ENCODE data around the gene GLT8D2. TPM values are rescaled to one million over a fixed set of nuclear protein-coding genes. Genes with fewer than 3 reads are reported as not detected.

The GLT8D2 gene
- total RNA-seq, 1 donor, result 55.3 TPM

GRCh38 chr12:104010606-104011169, 39.3 kb downstream of the GLT8D2 start:
- TF ChIP-seq CTCF (IDR thresholded peaks at IDR 0.05; ENCODE audit: insufficient read depth, low read length), result no peak
- no peak overlapping the region for H3K4me3 ChIP-seq (ENCODE audit: low read depth, low read length)
- no peak for DNase-seq (ENCODE audit: low read depth)

- DNase-seq (ENCODE audit: low read depth), result no peak
- no peak overlapping the region for H3K4me3 ChIP-seq (ENCODE audit: low read depth, low read length)
- TF ChIP-seq CTCF (IDR thresholded peaks at IDR 0.05; ENCODE audit: insufficient read depth, low read length), result no peak
Measured at GRCh38 chr12:104010121-104010520, 39.9 kb downstream of the GLT8D2 start.

- no peak overlapping the region for H3K4me3 ChIP-seq (ENCODE audit: low read depth, low read length)
- DNase-seq (ENCODE audit: low read depth), result peak; percentile 67
- no peak for TF ChIP-seq CTCF (IDR thresholded peaks at IDR 0.05; ENCODE audit: insufficient read depth, low read length)
Measured at GRCh38 chr12:104006929-104007328, 43.1 kb downstream of the GLT8D2 start.

GRCh38 chr12:104003596-104003995, 46.4 kb downstream of the GLT8D2 start:
- no peak for TF ChIP-seq CTCF (IDR thresholded peaks at IDR 0.05; ENCODE audit: insufficient read depth, low read length)
- no peak for DNase-seq (ENCODE audit: low read depth)
- no peak overlapping the region for H3K4me3 ChIP-seq (ENCODE audit: low read depth, low read length)

GRCh38 chr12:104002686-104003085, 47.3 kb downstream of the GLT8D2 start:
- H3K4me3 ChIP-seq (ENCODE audit: low read depth, low read length), result no peak overlapping the region
- TF ChIP-seq CTCF (IDR thresholded peaks at IDR 0.05; ENCODE audit: insufficient read depth, low read length), result no peak
- no peak for DNase-seq (ENCODE audit: low read depth)

- no peak for DNase-seq (ENCODE audit: low read depth)
- H3K4me3 ChIP-seq (ENCODE audit: low read depth, low read length), result no peak overlapping the region
- TF ChIP-seq CTCF (IDR thresholded peaks at IDR 0.05; ENCODE audit: insufficient read depth, low read length), result no peak
Measured at GRCh38 chr12:104000807-104001434, 49.1 kb downstream of the GLT8D2 start.

GRCh38 chr12:103998976-103999375, 51.0 kb downstream of the GLT8D2 start:
- TF ChIP-seq CTCF (IDR thresholded peaks at IDR 0.05; ENCODE audit: insufficient read depth, low read length), result no peak
- DNase-seq (ENCODE audit: low read depth), result no peak
- no peak overlapping the region for H3K4me3 ChIP-seq (ENCODE audit: low read depth, low read length)
